HG02981 (cell line): ENCODE data around the gene CYP2A6.
"Not testable (repeated sequence)": the region's sequence is repeated elsewhere in the genome, so short reads cannot be mapped to it uniquely, and the experiment has no call there.

Source experiments
- ATAC-seq: cut with Tn5 transposase; IDR thresholded peaks from one replicate; pipeline ENCODE4 v1.9.1; 2021; ENCODE audit warnings: mild to moderate bottlenecking, moderate library complexity; ENCODE audit not compliant: unreplicated experiment

CYP2A6 gene

GRCh38 chr19:40846722-40847121 lies 3.5 kb downstream of the CYP2A6 start:
- not testable (repeated sequence) for ATAC-seq

DNA sequence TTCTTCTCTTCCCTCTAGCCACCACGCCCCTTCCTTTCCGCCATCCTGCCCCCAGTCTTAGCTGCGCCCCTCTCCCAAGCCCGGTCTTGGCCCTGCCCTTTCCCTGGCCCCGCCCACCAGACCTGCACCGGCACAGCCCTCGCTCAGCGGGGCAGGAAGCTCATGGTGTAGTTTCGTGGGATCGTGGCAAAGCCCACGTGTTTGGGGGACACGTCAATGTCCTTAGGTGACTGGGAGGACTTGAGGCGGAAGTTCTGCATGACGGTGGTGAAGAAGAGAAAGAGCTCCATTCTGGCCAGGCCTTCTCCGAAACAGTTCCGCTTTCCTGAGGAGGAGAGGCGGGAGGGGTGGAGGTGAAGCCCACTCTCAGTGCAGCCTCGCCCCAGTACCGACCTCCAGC lies 6.6 kb downstream of the CYP2A6 start:
- ATAC-seq, result not testable (repeated sequence)

DNA sequence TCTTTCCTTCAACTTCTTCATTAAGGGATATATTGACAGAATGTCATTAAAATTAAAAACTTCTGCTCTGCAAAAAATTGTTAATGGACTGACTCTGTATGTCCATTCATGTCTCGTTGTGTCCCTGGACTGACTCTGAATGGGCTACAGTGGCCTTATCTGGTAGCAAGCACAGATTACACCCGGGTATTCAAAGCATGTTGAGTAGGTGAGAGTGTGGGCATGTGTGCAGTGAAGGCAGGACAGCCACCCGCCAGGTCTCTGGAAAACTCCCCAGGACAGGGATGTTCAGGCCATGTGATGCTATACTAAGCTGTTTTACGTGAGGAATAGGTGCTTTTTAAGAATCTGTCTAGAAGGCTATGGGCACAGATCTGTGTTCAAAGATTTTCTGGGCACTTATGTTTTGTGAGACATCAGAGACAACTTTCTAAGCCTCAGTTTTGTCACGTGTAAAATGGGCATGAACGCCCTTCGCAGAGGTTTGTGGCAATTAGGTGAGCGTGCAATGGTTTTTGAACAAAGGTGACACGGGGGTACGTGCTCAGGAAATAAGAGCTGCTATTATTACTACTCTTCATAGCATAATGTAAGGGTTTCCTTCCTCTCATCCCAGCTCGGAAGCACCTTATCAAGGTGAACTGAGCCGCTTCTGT lies 7.1 kb downstream of the CYP2A6 start:
- not testable (repeated sequence) for ATAC-seq

GRCh38 chr19:40842012-40842411 lies 8.2 kb downstream of the CYP2A6 start:
- not testable (repeated sequence) for ATAC-seq

DNA sequence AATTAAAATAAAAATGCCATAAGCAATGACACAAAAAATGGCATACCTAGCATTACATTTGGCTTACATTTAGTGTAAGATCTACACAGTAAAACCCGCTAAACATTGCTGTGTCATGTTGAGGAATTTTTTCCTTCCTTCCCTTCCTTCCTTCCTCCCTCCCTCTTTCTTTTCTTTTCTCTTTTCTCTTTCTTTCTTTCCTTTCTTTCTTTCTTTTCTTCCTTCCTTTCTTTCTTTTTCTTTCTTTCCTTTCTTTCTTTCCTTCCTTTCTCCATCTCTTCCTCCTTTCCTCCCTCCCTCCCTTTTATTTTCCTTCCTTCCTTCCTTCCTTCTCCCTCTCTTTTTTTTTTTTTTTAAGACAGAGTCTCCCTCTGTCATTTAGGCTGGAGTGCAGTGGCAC lies 11.8 kb downstream of the CYP2A6 start:
- not testable (repeated sequence) for ATAC-seq

GRCh38 chr19:40836754-40837429 lies 13.4 kb downstream of the CYP2A6 start:
- ATAC-seq, result no peak

DNA sequence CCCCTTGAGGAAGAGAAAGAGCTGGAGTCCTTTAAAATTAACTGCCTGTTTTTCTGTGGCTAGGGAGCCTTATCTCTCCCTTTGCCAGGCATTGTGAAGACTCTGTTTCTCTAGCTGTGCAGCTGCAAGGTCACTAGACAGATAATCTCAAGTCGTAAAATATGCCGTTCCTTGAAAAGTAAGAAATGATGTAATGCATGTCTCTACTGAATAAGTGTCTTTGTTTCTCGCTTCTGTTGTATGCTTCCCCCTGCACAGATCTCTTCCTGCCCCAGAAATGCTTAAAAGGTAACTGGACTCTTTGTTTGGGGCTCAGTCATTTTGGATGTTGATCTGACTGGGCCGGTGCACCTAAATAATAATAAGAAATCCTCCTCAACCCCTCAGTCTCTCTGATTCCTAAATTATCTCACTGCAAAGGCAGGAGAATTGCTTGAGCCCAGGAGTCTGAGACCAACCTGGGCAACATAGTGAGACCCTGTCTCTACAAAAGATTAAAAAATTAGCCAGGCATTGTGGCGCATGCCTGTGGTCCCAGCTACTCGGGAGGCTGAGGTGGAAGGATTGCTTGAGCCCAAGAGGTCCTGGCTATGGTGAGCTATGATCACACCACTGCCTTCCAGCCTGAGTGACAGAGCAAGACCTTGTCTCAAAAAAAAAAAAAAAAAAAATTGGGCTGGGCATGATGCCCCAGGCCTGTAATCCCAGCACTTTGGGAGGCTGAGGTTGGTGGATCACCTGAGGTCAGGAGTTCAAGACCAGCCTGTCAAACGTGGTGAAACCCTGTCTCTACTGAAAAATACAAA lies 16.3 kb downstream of the CYP2A6 start:
- not testable (repeated sequence) for ATAC-seq

GRCh38 chr19:40832431-40832790 lies 17.8 kb downstream of the CYP2A6 start:
- ATAC-seq, result not testable (repeated sequence)

GRCh38 chr19:40831502-40832430 lies 18.5 kb downstream of the CYP2A6 start:
- no peak for ATAC-seq

DNA sequence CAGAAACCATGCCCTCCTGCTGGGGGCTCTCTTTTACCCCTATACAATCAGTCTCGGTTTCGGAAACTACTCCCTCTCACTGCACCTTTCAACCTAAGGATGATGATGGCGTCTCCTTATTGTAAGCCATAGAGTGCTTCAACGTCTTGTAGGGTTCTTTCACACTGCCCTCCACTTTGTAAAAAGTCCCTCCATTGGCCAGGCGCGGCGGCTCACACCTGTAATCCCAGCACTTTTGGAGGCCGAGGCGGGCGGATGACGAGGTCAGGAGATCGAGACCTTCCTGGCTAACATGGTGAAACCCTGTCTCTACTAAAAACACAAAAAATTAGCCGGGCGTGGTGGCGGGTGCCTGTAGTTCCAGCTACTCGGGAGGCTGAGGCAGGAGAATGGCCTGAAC lies 19.5 kb downstream of the CYP2A6 start:
- ATAC-seq, result not testable (repeated sequence)

GRCh38 chr19:40829205-40829604 lies 21.0 kb downstream of the CYP2A6 start:
- ATAC-seq, result no peak

GRCh38 chr19:40827386-40828247 lies 22.6 kb downstream of the CYP2A6 start:
- ATAC-seq, result no peak

- ATAC-seq, result not testable (repeated sequence)
Measured at GRCh38 chr19:40826699-40827385, 23.4 kb downstream of the CYP2A6 start.

GRCh38 chr19:40826312-40826698 lies 23.9 kb downstream of the CYP2A6 start:
- ATAC-seq, result not testable (repeated sequence)

- ATAC-seq, result not testable (repeated sequence)
Measured at GRCh38 chr19:40825460-40826095, 24.7 kb downstream of the CYP2A6 start.

DNA sequence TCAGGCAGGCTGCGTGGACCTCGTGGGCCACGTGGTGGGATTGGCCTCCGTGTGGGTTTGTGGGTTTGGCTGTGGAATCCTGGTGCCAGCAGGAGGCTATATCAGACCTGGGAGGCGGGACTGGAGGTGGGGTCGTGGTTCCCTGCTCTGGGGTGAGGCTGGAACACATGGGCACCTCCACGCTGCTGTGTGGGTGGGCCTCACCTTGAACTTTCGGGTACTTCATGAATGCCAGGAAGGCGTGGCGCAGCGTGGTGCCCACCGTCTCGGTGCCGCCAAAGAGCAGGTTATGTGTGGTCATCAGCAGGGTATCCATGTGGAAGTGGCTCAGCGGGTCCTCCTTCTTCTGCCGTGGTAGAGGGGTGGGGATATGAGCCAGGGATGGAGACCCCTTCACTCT lies 25.3 kb downstream of the CYP2A6 start:
- not testable (repeated sequence) for ATAC-seq

DNA sequence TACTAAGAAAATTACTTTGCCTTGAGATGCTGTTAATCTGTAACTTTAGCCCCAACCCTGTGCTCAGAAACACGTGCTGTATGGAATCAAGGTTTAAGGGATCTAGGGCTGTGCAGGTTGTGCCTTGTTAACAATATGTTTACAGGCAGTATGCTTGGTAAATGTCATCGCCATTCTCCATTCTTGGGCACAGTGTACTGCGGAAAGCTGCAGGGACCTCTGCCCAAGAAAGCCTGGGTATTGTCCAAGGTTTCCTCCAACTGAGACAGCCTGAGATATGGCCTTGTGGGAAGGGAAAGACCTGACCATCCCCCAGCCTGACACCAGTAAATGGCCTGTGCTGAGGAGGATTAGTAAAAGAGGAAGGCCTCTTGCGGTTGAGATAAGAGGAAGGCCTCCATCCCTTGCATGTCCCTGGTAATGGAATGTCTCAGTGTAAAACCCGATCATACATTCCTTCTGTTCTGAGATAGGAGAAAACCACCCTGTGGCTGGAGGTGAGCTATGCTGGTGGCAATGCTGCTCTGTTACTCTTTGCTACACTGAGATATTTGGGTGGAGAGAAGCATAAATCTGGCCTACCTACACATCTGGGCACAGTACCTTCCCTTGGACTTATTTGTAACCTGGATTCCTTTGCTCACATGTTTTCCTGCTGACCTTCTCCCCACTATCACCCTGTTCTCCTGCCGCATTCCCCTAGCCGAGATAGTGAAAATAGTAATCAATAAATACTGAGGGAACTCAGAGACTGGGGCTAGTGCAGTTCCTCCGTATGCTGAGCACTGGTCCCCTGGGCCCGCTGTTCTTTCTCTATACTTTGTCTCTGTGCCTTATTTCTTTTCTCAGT lies 27.3 kb downstream of the CYP2A6 start:
- not testable (repeated sequence) for ATAC-seq

DNA sequence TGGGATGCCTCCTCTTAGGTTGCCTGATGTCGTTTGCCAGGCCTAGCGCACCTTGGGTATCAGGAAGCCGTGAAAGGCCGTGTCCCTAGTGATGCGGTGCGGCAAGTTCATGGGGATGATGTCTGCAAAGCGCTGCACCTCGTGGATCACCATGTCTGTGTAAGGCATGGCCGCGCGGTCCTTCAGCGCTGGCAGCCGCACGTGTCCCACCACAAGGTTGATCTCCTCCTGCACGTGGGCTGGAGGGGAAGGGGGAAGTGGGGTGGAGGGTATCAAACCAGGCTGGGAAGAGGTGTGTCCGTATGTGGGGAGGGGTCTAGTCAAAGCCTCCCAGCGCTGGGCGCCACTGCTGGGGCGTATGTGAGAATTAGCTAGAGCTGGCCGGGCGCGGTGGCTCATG lies 28.1 kb downstream of the CYP2A6 start:
- ATAC-seq, result no peak
